K562 (cell line): Measurements from ENCODE around the gene ARHGAP22. TPM values are rescaled to one million over a fixed set of nuclear protein-coding genes. Genes with fewer than 3 reads are reported as not detected.
A peak's percentile ranks its signal among the peaks of the same experiment; 100 is the strongest.

ENCODE experiments used
- ATAC-seq: fragments of 200-7000 bp; cut with Tn5 transposase; 3 replicates; pipeline ENCODE4 v1.9.1; 2020; ENCODE audit warnings: moderate library complexity
- BruUV-seq: library from RNA; stranded (reverse); fragments of 400-500 nt; replicated peaks from 2 replicates; lab custom pipeline; 2021; lab: Mats Ljungman, UMichigan
- CTCF ChIA-PET: fragments of 300-600 bp; formaldehyde crosslinking; extraction: SDS; loops from one replicate; lab custom pipeline; 2021; ENCODE audit warnings: low intra/inter-chr PET ratio; lab: Yijun Ruan, JAX
- POLR2A ChIA-PET: fragments of 300-600, 350-650 bp; sonication (Branson Sonifier 250); formaldehyde crosslinking; extraction: SDS; loops from one replicate; lab custom pipeline; 2021; ENCODE audit warnings: antibody characterized with exemption, inconsistent platforms; lab: Yijun Ruan, JAX
- DNase-seq, 4 experiments: peaks; one replicate each; pipeline versions ENCODE4 v3.0.0 to v3.0.0-alpha.2; 2011 to 2018; ENCODE audit warnings: low spot score in 3 of 4, mixed read lengths in 3 of 4; ENCODE audit errors: extremely low read depth in 1 of 4
- FAIRE-seq: peaks from 2 replicates; lab custom pipeline; 2011; peaks lifted over from hg19 to GRCh38; lab: Jason Lieb, UNC
- H2AFZ ChIP-seq: 2 replicates; pipeline ENCODE4 v1.6.0; 2011; ENCODE audit warnings: low read depth, low read length, control low read depth, inconsistent platforms
- H3K27ac ChIP-seq: fragments of 200-600 bp; 3 replicates; pipeline ENCODE4 v1.8.0; 2011; ENCODE audit warnings: low read depth, mild to moderate bottlenecking, control low read depth, inconsistent platforms, low read length, moderate library complexity, mixed read lengths; ENCODE audit errors: extremely low read depth
- H3K27me3 ChIP-seq, 2 experiments: fragments of 300-600 bp in 1 of 2; 2 replicates in 1 of 2; 3 replicates in 1 of 2; pipeline versions ENCODE4 v1.6.0 to v1.8.0; 2011; ENCODE audit warnings: inconsistent platforms in 2 of 2, low read length in 2 of 2, mild to moderate bottlenecking in 1 of 2, mixed read lengths in 1 of 2, moderate library complexity in 1 of 2; ENCODE audit not compliant: control insufficient read depth in 2 of 2, insufficient read depth in 2 of 2
- H3K36me3 ChIP-seq: fragments of 300-600 bp; 3 replicates; pipeline ENCODE4 v1.8.0; 2011; ENCODE audit warnings: mild to moderate bottlenecking, low read length, inconsistent platforms; ENCODE audit not compliant: control insufficient read depth, insufficient read depth
- H3K4me1 ChIP-seq, 2 experiments: fragments of 200-600 bp in 1 of 2; replicated peaks in 1 of 2; 2 replicates in 1 of 2; 3 replicates in 1 of 2; pipeline versions ENCODE4 v1.5.1 to v1.8.0; 2011; ENCODE audit warnings: inconsistent platforms in 2 of 2, low read length in 2 of 2, mild to moderate bottlenecking in 1 of 2, mixed read lengths in 1 of 2, moderate library complexity in 1 of 2; ENCODE audit not compliant: control insufficient read depth in 2 of 2, insufficient read depth in 2 of 2
- H3K4me2 ChIP-seq: 2 replicates; pipeline ENCODE4 v1.6.1; 2011; ENCODE audit warnings: low read length, control low read depth, inconsistent platforms, mixed read lengths; ENCODE audit not compliant: insufficient read depth
- H3K4me3 ChIP-seq: fragments of 200-600 bp; sonication (generic), shearing (Covaris generic); 2 replicates; pipeline ENCODE4 v1.5.1; 2016; ENCODE audit warnings: control low read depth, inconsistent platforms
- H3K79me2 ChIP-seq: fragments of 200-600 bp; 3 replicates; pipeline ENCODE4 v1.8.0; 2011; ENCODE audit warnings: low read length, inconsistent platforms; ENCODE audit not compliant: control insufficient read depth, insufficient read depth
- H3K9ac ChIP-seq, 2 experiments: 2 replicates each; pipeline versions ENCODE4 v1.6.0 to v1.6.1; 2011; ENCODE audit warnings: low read depth in 2 of 2, low read length in 2 of 2, control low read depth in 1 of 2, inconsistent platforms in 1 of 2, mild to moderate bottlenecking in 1 of 2, mixed read lengths in 1 of 2; ENCODE audit not compliant: insufficient read depth in 1 of 2
- H3K9me1 ChIP-seq: one replicate; pipeline ENCODE4 v1.6.0; 2011; ENCODE audit warnings: inconsistent platforms, mild to moderate bottlenecking, low read length, moderate library complexity; ENCODE audit not compliant: control insufficient read depth, insufficient read depth
- H3K9me3 ChIP-seq: replicated peaks from 2 replicates; pipeline ENCODE4 v1.5.1; 2011; ENCODE audit warnings: low read depth, low read length, inconsistent platforms; ENCODE audit not compliant: control insufficient read depth, insufficient read depth
- H4K20me1 ChIP-seq: replicated peaks from 2 replicates; pipeline ENCODE4 v1.6.1; 2011; ENCODE audit warnings: low read length, inconsistent platforms, mixed read lengths; ENCODE audit not compliant: control insufficient read depth, insufficient read depth
- CHD2 ChIP-seq: IDR thresholded peaks from 2 replicates; pipeline ENCODE4 v1.6.1; 2011; ENCODE audit warnings: low read depth, low read length
- FOXM1 ChIP-seq, 2 experiments: fragments of 450-650 bp in 1 of 2; sonication (generic) in 1 of 2; formaldehyde crosslinking in 1 of 2; IDR thresholded peaks; 2 replicates each; pipeline versions ENCODE4 v1.6.1 to v1.9.0; 2017 to 2022; ENCODE audit warnings: low read depth in 2 of 2, mild to moderate bottlenecking in 2 of 2, missing genetic modification reagents in 1 of 2, moderate library complexity in 1 of 2
- GTF2F1 ChIP-seq: IDR thresholded peaks from 2 replicates; pipeline ENCODE4 v1.6.1; 2011; ENCODE audit warnings: low read depth, low read length, improper control_type of control experiment
- MTA1 ChIP-seq: fragments of 450-650 bp; IDR thresholded peaks from 2 replicates; pipeline ENCODE4 v1.6.1; 2017; ENCODE audit warnings: borderline replicate concordance
- PHF20 ChIP-seq: fragments of 450-650 bp; IDR thresholded peaks from 2 replicates; pipeline ENCODE4 v1.6.1; 2018; ENCODE audit not compliant: partially characterized antibody
- SRSF3 ChIP-seq: fragments of 200-400 bp; formaldehyde crosslinking; IDR thresholded peaks from 2 replicates; pipeline ENCODE4 v1.6.1; 2016; ENCODE audit warnings: mild to moderate bottlenecking, low read length, moderate library complexity; ENCODE audit not compliant: insufficient read depth
- WGBS: fragments of 100-300 bp; shearing (Covaris generic); methylation state at CpG from one replicate; pipeline ENCODE4 v1.1.6; 2016; ENCODE audit warnings: low coverage, mixed read lengths; ENCODE audit not compliant: insufficient coverage; ENCODE audit errors: missing lambda C conversion rate; 5-methylcytosine and 5-hydroxymethylcytosine counted together
- in situ Hi-C: fragments of 300-500 bp; cut with MboI; formaldehyde crosslinking; loops from 4 replicates; pipeline ENCODE4 v1.15.0; 2018; ENCODE audit warnings: inconsistent platforms, mixed read lengths
- intact Hi-C: fragments of 100-400 bp; cut with micrococcal nuclease; formaldehyde crosslinking; loops from 2 replicates; pipeline ENCODE4 v1.14.2; 2022
- polyA plus RNA-seq, 8 experiments: library from polyadenylated mRNA; depleted of rRNA in 4 of 8; stranded (reverse) in 5 of 8; unstranded in 3 of 8; fragments of >200 nt; fragmentation: Nextera tagmentation in 2 of 8; fragmentation: Illumina TruSeq in 1 of 8; extraction: Ambion mirVana in 2 of 8; extraction: Trizol in 1 of 8; gene quantifications; 2 replicates each; pipeline versions ENCODE4 v1.2.1 to v1.2.3, GENCODE V29; 2011 to 2014; ENCODE audit warnings: inconsistent platforms in 1 of 8, missing spikeins in 1 of 8
- total RNA-seq, 7 experiments: library from RNA; depleted of rRNA in 6 of 7; stranded (reverse); fragments of >200 nt in 6 of 7; fragmentation: Illumina TruSeq in 2 of 7; extraction: Trizol in 2 of 7; gene quantifications; 2 replicates each; pipeline versions ENCODE4 v1.2.1 to v1.2.3, GENCODE V29; 2011 to 2021; ENCODE audit warnings: low replicate concordance in 1 of 7
- TF ChIP-seq, protein P1 (sequence below): fragments of 250-450 bp; sonication (Bioruptor Pico); IDR thresholded peaks from 2 replicates; pipeline ENCODE4 v1.5.0; 2021

ARHGAP22 gene
- total and polyA plus RNA-seq, 9 of the 15 experiments (the other 6 are each of a cell fraction or from before 2014, with no cell fraction given) = 1.3 to 28.1 (median 12.7) TPM

DNA sequence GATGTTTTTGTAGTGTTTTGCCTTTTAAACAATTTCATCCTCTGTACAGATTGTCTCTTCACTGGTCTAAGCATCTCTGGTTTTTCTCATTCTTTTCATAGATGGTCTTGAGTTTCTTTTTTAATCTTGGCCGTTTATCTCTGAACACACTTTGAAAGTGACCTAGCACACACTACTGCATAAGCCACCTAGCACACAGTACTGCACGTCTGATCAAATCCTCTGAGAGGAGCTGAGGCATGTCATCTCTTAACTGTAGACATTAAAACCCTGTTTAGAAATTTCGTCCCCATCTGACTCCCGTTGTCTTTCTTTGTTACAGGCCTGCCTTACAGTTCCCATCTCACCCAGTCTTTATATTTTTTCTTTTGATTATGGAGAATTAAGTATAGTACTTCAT, 198.2 kb downstream of the ARHGAP22 start:
- ATAC-seq (peak; percentile 61), DNase-seq (no peak), FAIRE-seq (no peak)
- Histone ChIP-seq H3K27me3 (no peaks in the 10 kb centered on the region), H3K9me3 (no peaks in the 10 kb centered on the region; the same call in 1 of the 2 replicates), H3K9me1 (no peaks in the 10 kb centered on the region), H3K36me3 (peaks cover 43% of the 10 kb centered on the region), H3K79me2 (peaks cover 4% of the 10 kb centered on the region; the same call in 2 of the 3 replicates), H3K4me3 (no peak overlapping the region), H3K27ac (peak overlapping the region; percentile 70; the same call in 2 of the 3 replicates), H3K4me2 (peak overlapping the region; percentile 60; the same call in 1 of the 2 replicates), H4K20me1 (no peaks in the 10 kb centered on the region), H2AFZ (peak overlapping the region; percentile 75; the same call in 1 of the 2 replicates), H3K9ac (peak overlapping the region in 1 of 2 experiments; percentile 21; a peak in 1 of 4 replicates), H3K4me1 (peaks cover 0 to 18% of the 10 kb centered on the region in 2 experiments)
- TF ChIP-seq FOXM1 (IDR thresholded peaks at IDR 0.05; ENCODE audit: low read depth) (0 out of 2 replicates have a peak, but pooled peaks have one; percentile 11), FOXM1 (CRISPR knock-in tag; IDR thresholded peaks at IDR 0.05; ENCODE audit: low read depth) (no peak), SRSF3 (no peak), CHD2 (no peak), PHF20 (peak; percentile 5), GTF2F1 (no peak), MTA1 (0 out of 2 replicates have a peak, but pooled peaks have one; percentile 10)
- TF ChIP-seq, protein P1, sequence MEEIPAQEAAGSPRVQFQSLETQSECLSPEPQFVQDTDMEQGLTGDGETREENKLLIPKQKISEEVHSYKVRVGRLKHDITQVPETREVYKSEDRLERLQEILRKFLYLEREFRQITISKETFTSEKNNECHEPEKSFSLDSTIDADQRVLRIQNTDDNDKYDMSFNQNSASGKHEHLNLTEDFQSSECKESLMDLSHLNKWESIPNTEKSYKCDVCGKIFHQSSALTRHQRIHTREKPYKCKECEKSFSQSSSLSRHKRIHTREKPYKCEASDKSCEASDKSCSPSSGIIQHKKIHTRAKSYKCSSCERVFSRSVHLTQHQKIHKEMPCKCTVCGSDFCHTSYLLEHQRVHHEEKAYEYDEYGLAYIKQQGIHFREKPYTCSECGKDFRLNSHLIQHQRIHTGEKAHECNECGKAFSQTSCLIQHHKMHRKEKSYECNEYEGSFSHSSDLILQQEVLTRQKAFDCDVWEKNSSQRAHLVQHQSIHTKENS (CRISPR knock-in tag) = no peak
- no TSS peak for BruUV-seq
- whole genome bisulfite sequencing = 17% methylated on average over 4 of the region's 4 CpGs
- ChIA-PET CTCF (no interaction called here), POLR2A (interaction anchor here (0.7 to 1.4 kb wide), 5 partner anchors 11 to 542 kb away, joined by 3 to 4 read pairs (median 3); no protein-coding TSS in a partner anchor)
- in situ Hi-C loops = no loop called here
- intact Hi-C loops = no loop called here
